Upper lobe of right lung (tissue), 1 donor: Measurements from ENCODE around the gene FOXK1. TPM values are rescaled to one million over a fixed set of nuclear protein-coding genes. Genes with fewer than 3 reads are reported as not detected.

Experiments used
- ATAC-seq: fragments of 200-7000 bp; cut with Tn5 transposase; one replicate; pipeline ENCODE4 v1.9.1; 2020; ENCODE audit warnings: mild to moderate bottlenecking, moderate library complexity
- DNase-seq: peaks from one replicate; pipeline ENCODE4 v3.0.0-alpha.2; 2020
- H3K27ac ChIP-seq: fragments of 200-600 bp; one replicate; pipeline ENCODE4 v1.8.0; 2022
- H3K27me3 ChIP-seq: fragments of 200-600 bp; one replicate; pipeline ENCODE4 v1.8.0; 2022; ENCODE audit warnings: mild to moderate bottlenecking
- H3K36me3 ChIP-seq: fragments of 200-600 bp; one replicate; pipeline ENCODE4 v1.8.0; 2022
- H3K4me1 ChIP-seq: fragments of 200-600 bp; one replicate; pipeline ENCODE4 v1.8.0; 2022
- H3K4me3 ChIP-seq: fragments of 200-600 bp; one replicate; pipeline ENCODE4 v1.8.0; 2022; ENCODE audit warnings: mild to moderate bottlenecking
- H3K9me3 ChIP-seq: fragments of 200-600 bp; one replicate; pipeline ENCODE4 v1.8.0; 2022
- intact Hi-C: fragments of 100-400 bp; cut with DNase I; formaldehyde crosslinking; loops from one replicate; pipeline ENCODE4 v1.11.0; 2022
- total RNA-seq: library from RNA; stranded (reverse); fragmentation: NEBNext Ultra II Directional; extraction: Animal tissue kit (Norgen Biotek cat#: 25700); gene quantifications from one replicate; pipeline ENCODE4 v1.2.1, GENCODE V29; 2021
- TF ChIP-seq, protein P1 (sequence below): fragments of 200-600 bp; IDR thresholded peaks from one replicate; pipeline ENCODE4 v1.8.0; 2022; ENCODE audit warnings: antibody characterized with exemption
- donor health status: DM: no; HTN: yes; CAD: no; lungs with severe emphysema.

The FOXK1 gene
- total RNA-seq, 1 donor from 2014 or later, result 33.3 TPM

DNA sequence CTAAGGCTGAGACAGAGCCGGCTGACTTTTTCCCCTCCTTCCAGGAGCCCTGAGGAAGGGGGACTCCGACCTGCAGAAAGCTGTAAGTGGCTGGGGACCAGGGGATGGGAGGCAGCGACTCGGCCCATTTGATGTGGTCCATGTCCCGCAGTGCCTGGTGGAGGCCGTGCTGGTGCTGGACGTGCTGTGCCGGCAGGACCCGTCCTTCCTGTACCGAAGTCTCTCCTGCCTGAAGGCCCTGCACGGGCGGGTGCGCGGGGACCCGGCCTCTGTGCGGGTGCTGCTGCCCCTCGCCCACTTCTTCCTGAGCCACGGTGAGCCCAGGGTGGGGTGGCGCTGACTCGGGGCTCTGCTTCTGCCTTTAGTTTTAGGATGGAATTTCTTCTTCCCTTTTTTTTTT is 103.3 kb downstream of the FOXK1 start:
- Histone ChIP-seq H3K27ac (no peak overlapping the region), H3K4me1 (no peaks in the 10 kb centered on the region), H3K9me3 (no peaks in the 10 kb centered on the region), H3K27me3 (no peaks in the 10 kb centered on the region), H3K36me3 (peaks cover 93% of the 10 kb centered on the region), H3K4me3 (no peak overlapping the region)
- ATAC-seq (no peak), DNase-seq (no peak)
- intact Hi-C loops, result no loop called here
- TF ChIP-seq, protein P1, sequence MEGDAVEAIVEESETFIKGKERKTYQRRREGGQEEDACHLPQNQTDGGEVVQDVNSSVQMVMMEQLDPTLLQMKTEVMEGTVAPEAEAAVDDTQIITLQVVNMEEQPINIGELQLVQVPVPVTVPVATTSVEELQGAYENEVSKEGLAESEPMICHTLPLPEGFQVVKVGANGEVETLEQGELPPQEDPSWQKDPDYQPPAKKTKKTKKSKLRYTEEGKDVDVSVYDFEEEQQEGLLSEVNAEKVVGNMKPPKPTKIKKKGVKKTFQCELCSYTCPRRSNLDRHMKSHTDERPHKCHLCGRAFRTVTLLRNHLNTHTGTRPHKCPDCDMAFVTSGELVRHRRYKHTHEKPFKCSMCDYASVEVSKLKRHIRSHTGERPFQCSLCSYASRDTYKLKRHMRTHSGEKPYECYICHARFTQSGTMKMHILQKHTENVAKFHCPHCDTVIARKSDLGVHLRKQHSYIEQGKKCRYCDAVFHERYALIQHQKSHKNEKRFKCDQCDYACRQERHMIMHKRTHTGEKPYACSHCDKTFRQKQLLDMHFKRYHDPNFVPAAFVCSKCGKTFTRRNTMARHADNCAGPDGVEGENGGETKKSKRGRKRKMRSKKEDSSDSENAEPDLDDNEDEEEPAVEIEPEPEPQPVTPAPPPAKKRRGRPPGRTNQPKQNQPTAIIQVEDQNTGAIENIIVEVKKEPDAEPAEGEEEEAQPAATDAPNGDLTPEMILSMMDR, result no peak

DNA sequence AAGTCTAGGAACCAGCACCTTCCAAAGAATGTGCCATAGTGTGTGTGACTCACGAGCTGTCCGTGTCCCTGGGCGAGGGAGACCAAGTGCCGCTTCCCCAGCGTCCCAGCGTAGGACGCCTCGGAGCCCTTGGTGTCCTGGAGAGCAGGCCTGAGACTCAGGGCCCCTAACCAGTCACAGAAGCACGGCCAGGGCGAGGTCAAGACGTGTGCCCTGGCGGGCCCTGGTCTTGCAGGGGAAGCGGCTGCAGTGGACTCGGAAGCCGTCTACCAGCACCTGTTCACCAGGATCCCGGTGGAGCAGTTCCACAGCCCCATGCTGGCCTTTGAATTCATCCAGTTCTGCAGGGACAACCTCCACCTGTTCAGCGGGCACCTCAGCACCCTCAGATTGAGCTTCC is 103.9 kb downstream of the FOXK1 start:
- Histone ChIP-seq H3K36me3 (peaks cover 93% of the 10 kb centered on the region), H3K27me3 (no peaks in the 10 kb centered on the region), H3K9me3 (no peaks in the 10 kb centered on the region), H3K4me3 (no peak overlapping the region), H3K4me1 (no peaks in the 10 kb centered on the region), H3K27ac (no peak overlapping the region)
- no peak for DNase-seq
- TF ChIP-seq, protein P1, result no peak
- intact Hi-C loops, result no loop called here
- no peak for ATAC-seq

DNA sequence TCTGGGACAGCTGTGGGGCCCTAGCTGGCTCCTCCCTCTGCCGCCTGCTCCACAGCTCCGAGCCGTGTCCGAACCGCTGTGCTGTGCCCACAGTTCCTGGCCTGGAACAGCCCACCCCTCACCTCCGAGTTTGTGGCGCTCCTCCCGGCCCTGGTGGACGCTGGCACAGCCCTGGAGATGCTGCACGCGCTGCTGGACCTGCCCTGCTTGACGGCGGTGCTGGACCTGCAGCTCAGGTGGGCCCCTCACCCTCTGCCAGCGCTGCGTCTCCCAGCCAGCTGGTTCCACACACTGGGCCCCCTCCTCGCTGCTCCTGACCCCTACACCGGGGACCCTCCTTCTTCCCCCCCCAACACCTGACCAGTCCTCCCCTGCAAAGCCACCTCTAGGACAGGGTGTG is 105.4 kb downstream of the FOXK1 start:
- no peak for DNase-seq

DNA sequence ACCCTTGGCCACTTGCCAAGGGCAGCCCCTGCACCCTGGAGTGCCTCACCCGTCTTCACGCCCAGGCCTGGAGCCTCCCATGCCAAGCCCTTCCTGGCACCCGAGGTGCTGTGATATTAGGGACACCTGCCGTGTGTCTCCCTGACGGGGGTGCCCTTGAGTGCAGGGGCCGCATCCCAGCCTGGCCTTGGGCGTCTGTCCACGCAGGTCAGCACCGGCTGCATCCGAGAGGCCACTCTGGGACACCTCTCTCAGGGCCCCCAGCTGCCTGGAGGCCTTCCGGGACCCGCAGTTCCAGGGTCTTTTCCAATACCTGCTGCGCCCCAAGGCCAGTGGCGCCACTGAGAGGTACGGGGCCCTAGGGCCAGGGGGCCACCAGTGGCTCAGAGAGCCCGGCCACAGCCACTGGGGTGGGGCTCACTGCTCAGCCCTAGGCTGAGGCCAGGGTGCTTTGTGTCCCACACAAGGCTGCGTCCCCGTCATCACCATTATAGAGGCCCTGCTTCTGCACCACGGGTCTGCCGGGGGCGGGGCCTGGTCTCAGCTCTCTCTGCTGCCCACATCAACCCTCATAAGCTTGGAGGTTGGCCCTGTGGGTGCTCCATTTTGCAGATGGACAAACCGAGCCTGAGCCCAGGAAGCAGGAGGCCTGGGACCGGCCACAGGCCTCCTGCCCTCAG is 106.0 kb downstream of the FOXK1 start:
- Histone ChIP-seq H3K27ac (no peak overlapping the region), H3K4me3 (no peak overlapping the region), H3K4me1 (peaks cover 4% of the 10 kb centered on the region), H3K27me3 (no peaks in the 10 kb centered on the region), H3K36me3 (peaks cover 79% of the 10 kb centered on the region), H3K9me3 (no peaks in the 10 kb centered on the region)
- TF ChIP-seq, protein P1, result no peak
- DNase-seq, result no peak
- no peak for ATAC-seq
- intact Hi-C loops, result no loop called here

More for the DNA sequence above, 105.4 kb downstream of the FOXK1 start:
- no peak for ATAC-seq
- Histone ChIP-seq H3K4me3 (no peak overlapping the region), H3K36me3 (peaks cover 85% of the 10 kb centered on the region), H3K9me3 (no peaks in the 10 kb centered on the region), H3K4me1 (no peaks in the 10 kb centered on the region), H3K27ac (no peak overlapping the region), H3K27me3 (no peaks in the 10 kb centered on the region)
- intact Hi-C loops, result no loop called here
- TF ChIP-seq, protein P1, result no peak

DNA sequence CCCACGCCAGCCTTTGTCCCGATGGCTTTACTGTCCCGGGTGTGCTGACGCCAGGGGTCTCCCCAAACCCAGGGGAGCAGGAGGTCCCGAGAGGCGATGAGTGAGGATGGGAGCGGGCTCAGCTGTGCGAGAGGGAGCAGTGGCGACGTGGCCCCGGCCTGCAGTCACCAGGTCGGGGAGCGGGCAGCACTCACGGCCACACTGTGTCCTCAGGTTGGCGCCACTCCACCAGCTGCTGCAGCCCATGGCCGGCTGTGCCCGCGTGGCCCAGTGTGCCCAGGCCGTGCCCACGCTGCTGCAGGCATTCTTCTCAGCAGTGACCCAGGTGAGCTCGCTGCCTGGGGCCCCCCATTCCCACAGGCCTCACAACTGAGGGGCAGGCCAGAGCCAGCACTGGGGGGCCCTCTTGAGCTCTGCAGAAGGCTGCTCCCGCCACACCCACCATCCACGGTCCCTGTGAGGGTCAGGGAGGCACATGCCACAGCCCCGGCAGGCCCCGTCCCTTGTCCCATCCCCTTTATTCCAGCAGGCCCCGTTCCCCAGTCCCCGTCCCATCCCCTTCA is 106.6 kb downstream of the FOXK1 start:
- H3K4me3 ChIP-seq, result no peak overlapping the region
- intact Hi-C loops, result no loop called here
- TF ChIP-seq, protein P1, result no peak
- H3K27me3 ChIP-seq, result no peaks in the 10 kb centered on the region
- H3K27ac ChIP-seq, result no peak overlapping the region
- H3K9me3 ChIP-seq, result no peaks in the 10 kb centered on the region
- H3K4me1 ChIP-seq, result peaks cover 4% of the 10 kb centered on the region
- peaks cover 73% of the 10 kb centered on the region for H3K36me3 ChIP-seq
- no peak for DNase-seq
- ATAC-seq, result no peak
